ENCODE measurements around the gene TOE1.

GRCh38 chr1:45334308-45335245 lies 5.4 kb upstream of the TOE1 start:
- TF ChIP-seq, protein P1, sequence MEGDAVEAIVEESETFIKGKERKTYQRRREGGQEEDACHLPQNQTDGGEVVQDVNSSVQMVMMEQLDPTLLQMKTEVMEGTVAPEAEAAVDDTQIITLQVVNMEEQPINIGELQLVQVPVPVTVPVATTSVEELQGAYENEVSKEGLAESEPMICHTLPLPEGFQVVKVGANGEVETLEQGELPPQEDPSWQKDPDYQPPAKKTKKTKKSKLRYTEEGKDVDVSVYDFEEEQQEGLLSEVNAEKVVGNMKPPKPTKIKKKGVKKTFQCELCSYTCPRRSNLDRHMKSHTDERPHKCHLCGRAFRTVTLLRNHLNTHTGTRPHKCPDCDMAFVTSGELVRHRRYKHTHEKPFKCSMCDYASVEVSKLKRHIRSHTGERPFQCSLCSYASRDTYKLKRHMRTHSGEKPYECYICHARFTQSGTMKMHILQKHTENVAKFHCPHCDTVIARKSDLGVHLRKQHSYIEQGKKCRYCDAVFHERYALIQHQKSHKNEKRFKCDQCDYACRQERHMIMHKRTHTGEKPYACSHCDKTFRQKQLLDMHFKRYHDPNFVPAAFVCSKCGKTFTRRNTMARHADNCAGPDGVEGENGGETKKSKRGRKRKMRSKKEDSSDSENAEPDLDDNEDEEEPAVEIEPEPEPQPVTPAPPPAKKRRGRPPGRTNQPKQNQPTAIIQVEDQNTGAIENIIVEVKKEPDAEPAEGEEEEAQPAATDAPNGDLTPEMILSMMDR (IDR thresholded peaks at IDR 0.05): no peak
- TF ChIP-seq USF1 (IDR thresholded peaks at IDR 0.05; ENCODE audit: borderline replicate concordance, low read depth) (no peak), EZH2phosphoT487 (IDR thresholded peaks at IDR 0.05; ENCODE audit: borderline replicate concordance, low read depth) (no peak), POLR2AphosphoS5 (IDR thresholded peaks at IDR 0.05; ENCODE audit: low read depth, low read length) (no peak), RAD21 (IDR thresholded peaks at IDR 0.05; ENCODE audit: low read length) (no peak), REST (IDR thresholded peaks at IDR 0.05; ENCODE audit: low read depth, low read length) (no peak), GABPA (IDR thresholded peaks at IDR 0.05; ENCODE audit: low read depth) (no peak), SMC3 (IDR thresholded peaks at IDR 0.05; ENCODE audit: low read depth, low read length) (no peak), MEF2A (IDR thresholded peaks at IDR 0.05; ENCODE audit: borderline replicate concordance, low read depth) (no peak)

Data from SK-N-SH (cell line).